Esophagus squamous epithelium (tissue), 5 donors: ENCODE data around the gene HP1BP3. TPM values are rescaled to one million over a fixed set of nuclear protein-coding genes. Genes with fewer than 3 reads are reported as not detected.

ENCODE experiments used
- DNase-seq: peaks from one replicate; lab custom pipeline; 2025; lab: John Stamatoyannopoulos, UW
- H3K27ac ChIP-seq, 4 donors: fragments of 200-600 bp; sonication (generic); one replicate each; pipeline ENCODE4 v1.5.1; 2016 to 2019; ENCODE audit warnings: mild to moderate bottlenecking in 1 of 4
- H3K27me3 ChIP-seq, 4 donors: fragments of 200-600 bp; sonication (generic); 1 replicate in 3 of 4; 2 replicates in 1 of 4; pipeline versions ENCODE4 v1.5.1 to v1.6.0; 2017 to 2021; ENCODE audit warnings: antibody characterized with exemption in 1 of 4
- H3K36me3 ChIP-seq, 3 donors: fragments of 200-600 bp; sonication (generic); one replicate each; pipeline ENCODE4 v1.5.1; 2016 to 2019
- H3K4me1 ChIP-seq, 3 donors: fragments of 200-600 bp; sonication (generic); one replicate each; pipeline ENCODE4 v1.5.1; 2017 to 2019
- H3K4me3 ChIP-seq, 4 donors: fragments of 200-600 bp; sonication (generic); 1 replicate in 3 of 4; 2 replicates in 1 of 4; pipeline ENCODE4 v1.5.1; 2016 to 2019; ENCODE audit warnings: mild to moderate bottlenecking in 2 of 4, moderate library complexity in 1 of 4
- H3K9me3 ChIP-seq, 3 donors: fragments of 200-600 bp; sonication (generic); one replicate each; pipeline ENCODE4 v1.5.1; 2016 to 2019
- POLR2A ChIP-seq, 4 donors: fragments of 450-650 bp; IDR thresholded peaks; one replicate each; pipeline ENCODE4 v1.6.1; 2017; ENCODE audit warnings: antibody characterized with exemption in 4 of 4, mild to moderate bottlenecking in 4 of 4, moderate library complexity in 3 of 4
- WGBS, 2 donors: methylation state at CpG; one replicate each; pipeline ENCODE4 v1.1.5; 2018; 5-methylcytosine and 5-hydroxymethylcytosine counted together
- intact Hi-C: fragments of 100-400 bp; cut with DNase I; formaldehyde crosslinking; loops from one replicate; pipeline ENCODE4 v1.15.0; 2022
- total RNA-seq, 4 donors: library from RNA; depleted of rRNA; stranded (reverse); fragments of >200 nt; gene quantifications; one replicate each; pipeline ENCODE4 v1.1.0, GENCODE V29; 2016
- TF ChIP-seq, protein P1 (sequence below), 6 experiments: fragments of 450-650 bp in 4 of 6; fragments of 200-600 bp in 2 of 6; sonication (generic) in 2 of 6; IDR thresholded peaks; one replicate each; pipeline ENCODE4 v1.5.1; 2016 to 2019; ENCODE audit warnings: antibody characterized with exemption in 6 of 6, mild to moderate bottlenecking in 4 of 6, moderate library complexity in 4 of 6
- donor health status: DM: yes; HTN: yes; CAD: no.

Gene HP1BP3
- total RNA-seq, 4 donors from 2014 or later, result 81.4 to 225 (median 140) TPM

- intact Hi-C loops, result no loop called here
- DNase-seq, result no peak
- peaks cover 19 to 47% (median 24%) of the 10 kb centered on the region in 3 donors for H3K4me1 ChIP-seq
- 44 to 50% methylated on average over 2 to 4 of the region's 14 CpGs for WGBS, 2 donors
- TF ChIP-seq, protein P1, sequence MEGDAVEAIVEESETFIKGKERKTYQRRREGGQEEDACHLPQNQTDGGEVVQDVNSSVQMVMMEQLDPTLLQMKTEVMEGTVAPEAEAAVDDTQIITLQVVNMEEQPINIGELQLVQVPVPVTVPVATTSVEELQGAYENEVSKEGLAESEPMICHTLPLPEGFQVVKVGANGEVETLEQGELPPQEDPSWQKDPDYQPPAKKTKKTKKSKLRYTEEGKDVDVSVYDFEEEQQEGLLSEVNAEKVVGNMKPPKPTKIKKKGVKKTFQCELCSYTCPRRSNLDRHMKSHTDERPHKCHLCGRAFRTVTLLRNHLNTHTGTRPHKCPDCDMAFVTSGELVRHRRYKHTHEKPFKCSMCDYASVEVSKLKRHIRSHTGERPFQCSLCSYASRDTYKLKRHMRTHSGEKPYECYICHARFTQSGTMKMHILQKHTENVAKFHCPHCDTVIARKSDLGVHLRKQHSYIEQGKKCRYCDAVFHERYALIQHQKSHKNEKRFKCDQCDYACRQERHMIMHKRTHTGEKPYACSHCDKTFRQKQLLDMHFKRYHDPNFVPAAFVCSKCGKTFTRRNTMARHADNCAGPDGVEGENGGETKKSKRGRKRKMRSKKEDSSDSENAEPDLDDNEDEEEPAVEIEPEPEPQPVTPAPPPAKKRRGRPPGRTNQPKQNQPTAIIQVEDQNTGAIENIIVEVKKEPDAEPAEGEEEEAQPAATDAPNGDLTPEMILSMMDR (IDR thresholded peaks at IDR 0.05), result no peak
- no peak for TF ChIP-seq POLR2A (IDR thresholded peaks at IDR 0.05)
- peaks cover 0 to 52% (median 2%) of the 10 kb centered on the region in 4 donors for H3K27me3 ChIP-seq
- no peak overlapping the region for H3K27ac ChIP-seq
- H3K36me3 ChIP-seq, result no peaks in the 10 kb centered on the region
- no peaks in the 10 kb centered on the region for H3K9me3 ChIP-seq
- H3K4me3 ChIP-seq, result no peak overlapping the region
Measured at GRCh38 chr1:20729155-20729931, 57.8 kb downstream of the HP1BP3 start.

DNA sequence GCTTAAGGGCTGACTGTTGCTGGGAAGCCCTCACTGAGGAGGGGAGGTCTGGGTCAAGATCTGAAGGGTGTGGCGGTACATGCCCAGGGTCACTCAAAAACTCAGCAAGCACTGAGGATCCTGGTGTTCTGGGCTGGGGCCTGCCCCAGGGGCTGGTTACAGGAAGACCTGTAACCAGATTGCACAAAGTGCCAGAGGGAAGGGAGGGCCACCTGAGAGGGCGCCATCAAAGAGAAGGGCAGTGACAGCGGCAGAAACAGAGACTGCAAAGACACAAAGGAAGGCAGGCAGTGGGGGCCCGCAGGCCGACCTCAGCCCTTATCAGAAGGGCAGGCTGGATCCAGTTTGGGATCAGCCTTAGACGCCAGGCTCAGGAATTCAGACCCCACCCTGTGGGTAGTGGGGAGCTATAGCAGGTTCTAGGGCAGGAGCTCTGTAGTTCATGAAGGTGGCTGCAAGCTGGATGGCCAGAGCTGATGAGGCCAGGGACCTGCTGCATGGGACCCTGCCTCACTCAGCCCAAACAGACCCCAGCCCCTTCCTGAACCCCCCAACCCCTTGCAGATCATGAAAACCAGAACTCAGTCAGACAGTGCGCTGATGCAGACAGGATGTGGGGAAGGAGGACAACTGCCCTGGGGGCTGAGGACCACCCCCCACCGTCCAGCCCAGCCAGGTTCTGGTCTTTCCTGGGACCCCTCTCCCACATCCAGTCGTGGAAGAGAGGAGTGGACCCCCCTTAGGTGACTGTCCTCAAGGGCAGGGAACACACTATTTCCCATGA lies 58.5 kb downstream of the HP1BP3 start:
- no peak for DNase-seq
- no peaks in the 10 kb centered on the region for H3K36me3 ChIP-seq
- H3K27me3 ChIP-seq, result peaks cover 0 to 52% (median 2%) of the 10 kb centered on the region in 4 donors
- no peaks in the 10 kb centered on the region for H3K9me3 ChIP-seq
- TF ChIP-seq, protein P1 (IDR thresholded peaks at IDR 0.05), result no peak
- TF ChIP-seq POLR2A (IDR thresholded peaks at IDR 0.05), result no peak
- H3K4me3 ChIP-seq, result no peak overlapping the region
- 50 to 56% methylated on average over 6 to 8 of the region's 9 CpGs for WGBS, 2 donors
- no peak overlapping the region for H3K27ac ChIP-seq
- intact Hi-C loops, result no loop called here
- H3K4me1 ChIP-seq, result peaks cover 17 to 48% (median 22%) of the 10 kb centered on the region in 3 donors

DNA sequence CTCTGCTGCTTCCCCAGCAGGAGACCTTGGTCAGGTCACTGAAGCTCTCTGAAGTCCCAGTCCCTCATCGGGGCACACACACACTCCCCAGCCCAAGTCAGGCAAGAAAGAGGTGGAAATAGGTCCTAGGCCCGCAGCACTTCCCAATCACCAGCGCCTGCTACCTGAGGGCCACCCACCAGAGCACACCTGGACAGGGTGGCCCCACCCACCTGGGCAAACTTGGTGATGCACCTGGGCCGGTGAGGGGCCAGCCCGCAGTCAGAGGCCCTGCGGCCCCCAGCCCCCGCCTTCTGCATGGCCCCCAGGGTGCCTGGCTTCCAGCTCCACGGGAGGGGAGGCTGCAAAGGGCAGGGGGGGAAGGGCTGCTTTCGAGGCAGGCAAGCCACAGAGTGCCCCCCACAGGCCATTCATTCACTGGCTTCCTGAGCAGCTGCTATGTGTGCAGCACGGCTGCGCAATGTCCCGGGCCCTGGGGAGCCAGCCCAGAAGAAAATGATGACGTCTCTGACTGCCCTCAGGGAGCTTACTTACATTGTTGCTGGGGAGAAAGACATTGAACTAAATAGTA lies 59.3 kb downstream of the HP1BP3 start:
- DNase-seq, result no peak
- peaks cover 13 to 40% (median 16%) of the 10 kb centered on the region in 3 donors for H3K4me1 ChIP-seq
- intact Hi-C loops, result no loop called here
- no peaks in the 10 kb centered on the region for H3K36me3 ChIP-seq
- TF ChIP-seq, protein P1 (IDR thresholded peaks at IDR 0.05), result no peak
- TF ChIP-seq POLR2A (IDR thresholded peaks at IDR 0.05), result no peak
- 51 to 61% methylated on average over 4 to 6 of the region's 13 CpGs for WGBS, 2 donors
- no peak overlapping the region for H3K4me3 ChIP-seq
- no peak overlapping the region for H3K27ac ChIP-seq
- peaks cover 0 to 52% (median 2%) of the 10 kb centered on the region in 4 donors for H3K27me3 ChIP-seq
- H3K9me3 ChIP-seq, result no peaks in the 10 kb centered on the region

- intact Hi-C loops, result no loop called here
- no peak for TF ChIP-seq POLR2A (IDR thresholded peaks at IDR 0.05)
- TF ChIP-seq, protein P1 (IDR thresholded peaks at IDR 0.05), result no peak
- no peak for DNase-seq
- H3K4me3 ChIP-seq, result no peak overlapping the region
- H3K9me3 ChIP-seq, result no peaks in the 10 kb centered on the region
- 90 to 94% methylated on average over 6 of the region's 17 CpGs for WGBS, 2 donors
- H3K27ac ChIP-seq, result no peak overlapping the region
- no peaks in the 10 kb centered on the region for H3K36me3 ChIP-seq
- peaks cover 6 to 33% (median 9%) of the 10 kb centered on the region in 3 donors for H3K4me1 ChIP-seq
- peaks cover 0 to 47% (median 2%) of the 10 kb centered on the region in 4 donors for H3K27me3 ChIP-seq
Measured at GRCh38 chr1:20726932-20727745, 60.0 kb downstream of the HP1BP3 start.
